C4-2B (cell line): Measurements from ENCODE around the gene ITIH5.

Experiments
- H3K27ac ChIP-seq: fragments of 450-650 bp; 2 replicates; pipeline ENCODE4 v1.5.1; 2017
- ZFX ChIP-seq: fragments of 450-650 bp; IDR thresholded peaks from 2 replicates; pipeline ENCODE4 v1.6.1; 2017
- TF ChIP-seq, protein P1 (sequence below): fragments of 450-650 bp; conservative IDR thresholded peaks from 2 replicates; pipeline ENCODE4 v1.5.1; 2017; ENCODE audit warnings: mild to moderate bottlenecking

ITIH5 gene

DNA sequence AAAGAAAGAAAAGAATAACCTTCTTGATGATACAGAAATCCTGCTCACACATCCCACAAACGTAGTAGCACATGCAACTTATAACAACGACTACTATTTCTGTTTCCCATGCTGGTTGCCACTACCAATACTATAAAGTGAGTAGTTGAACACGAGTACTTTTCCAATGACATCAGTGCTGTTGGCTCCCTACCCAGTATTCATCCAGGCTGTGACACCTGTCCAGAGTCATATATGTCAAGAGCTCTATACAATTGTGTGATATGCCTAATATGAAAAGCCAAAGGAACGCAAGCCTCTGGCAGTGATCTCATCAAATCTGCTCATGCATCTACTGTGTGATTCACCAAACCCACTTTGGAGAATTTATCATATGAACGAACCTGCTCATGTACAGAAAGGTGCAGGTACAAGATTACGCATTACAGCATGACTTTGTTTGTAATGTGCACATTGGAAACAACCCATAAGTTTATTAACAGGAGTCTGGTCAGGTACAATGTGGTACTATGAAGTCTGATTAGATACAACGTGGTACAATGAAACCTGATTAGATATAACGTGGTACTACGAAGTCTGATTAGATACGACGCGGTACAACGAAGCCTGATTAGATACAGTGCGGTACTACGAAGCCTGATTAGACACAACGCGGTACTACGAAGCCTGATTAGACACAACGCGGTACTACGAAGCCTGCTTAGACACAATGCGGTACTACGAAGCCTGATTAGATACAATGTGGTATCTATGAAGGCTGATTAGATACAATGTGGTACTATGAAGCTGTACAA is 5.8 kb upstream of the ITIH5 start:
- no peak overlapping the region for H3K27ac ChIP-seq
- TF ChIP-seq, protein P1, sequence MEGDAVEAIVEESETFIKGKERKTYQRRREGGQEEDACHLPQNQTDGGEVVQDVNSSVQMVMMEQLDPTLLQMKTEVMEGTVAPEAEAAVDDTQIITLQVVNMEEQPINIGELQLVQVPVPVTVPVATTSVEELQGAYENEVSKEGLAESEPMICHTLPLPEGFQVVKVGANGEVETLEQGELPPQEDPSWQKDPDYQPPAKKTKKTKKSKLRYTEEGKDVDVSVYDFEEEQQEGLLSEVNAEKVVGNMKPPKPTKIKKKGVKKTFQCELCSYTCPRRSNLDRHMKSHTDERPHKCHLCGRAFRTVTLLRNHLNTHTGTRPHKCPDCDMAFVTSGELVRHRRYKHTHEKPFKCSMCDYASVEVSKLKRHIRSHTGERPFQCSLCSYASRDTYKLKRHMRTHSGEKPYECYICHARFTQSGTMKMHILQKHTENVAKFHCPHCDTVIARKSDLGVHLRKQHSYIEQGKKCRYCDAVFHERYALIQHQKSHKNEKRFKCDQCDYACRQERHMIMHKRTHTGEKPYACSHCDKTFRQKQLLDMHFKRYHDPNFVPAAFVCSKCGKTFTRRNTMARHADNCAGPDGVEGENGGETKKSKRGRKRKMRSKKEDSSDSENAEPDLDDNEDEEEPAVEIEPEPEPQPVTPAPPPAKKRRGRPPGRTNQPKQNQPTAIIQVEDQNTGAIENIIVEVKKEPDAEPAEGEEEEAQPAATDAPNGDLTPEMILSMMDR: no peak
- no peak for TF ChIP-seq ZFX

DNA sequence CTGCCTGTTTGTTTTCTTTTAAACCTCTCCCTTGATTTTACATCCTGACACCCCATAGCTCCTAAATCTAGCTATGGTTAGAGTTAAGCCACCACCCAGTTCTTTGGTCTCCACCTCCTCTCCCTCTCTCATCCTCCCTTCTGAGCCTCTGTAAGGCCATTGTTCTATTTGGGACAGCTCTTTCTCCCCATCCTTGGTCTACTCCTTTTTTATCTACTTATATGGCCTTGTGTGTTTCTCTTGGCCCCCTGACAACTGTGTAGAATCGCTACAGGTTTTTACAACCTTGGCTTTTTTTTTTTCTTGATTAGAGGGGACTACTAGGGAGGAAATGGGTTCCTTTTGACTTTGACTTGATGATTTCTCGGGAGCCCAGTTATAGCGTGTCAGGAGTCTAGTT is 3.4 kb upstream of the ITIH5 start:
- no peak overlapping the region for H3K27ac ChIP-seq
- TF ChIP-seq, protein P1: no peak
- TF ChIP-seq ZFX: no peak

DNA sequence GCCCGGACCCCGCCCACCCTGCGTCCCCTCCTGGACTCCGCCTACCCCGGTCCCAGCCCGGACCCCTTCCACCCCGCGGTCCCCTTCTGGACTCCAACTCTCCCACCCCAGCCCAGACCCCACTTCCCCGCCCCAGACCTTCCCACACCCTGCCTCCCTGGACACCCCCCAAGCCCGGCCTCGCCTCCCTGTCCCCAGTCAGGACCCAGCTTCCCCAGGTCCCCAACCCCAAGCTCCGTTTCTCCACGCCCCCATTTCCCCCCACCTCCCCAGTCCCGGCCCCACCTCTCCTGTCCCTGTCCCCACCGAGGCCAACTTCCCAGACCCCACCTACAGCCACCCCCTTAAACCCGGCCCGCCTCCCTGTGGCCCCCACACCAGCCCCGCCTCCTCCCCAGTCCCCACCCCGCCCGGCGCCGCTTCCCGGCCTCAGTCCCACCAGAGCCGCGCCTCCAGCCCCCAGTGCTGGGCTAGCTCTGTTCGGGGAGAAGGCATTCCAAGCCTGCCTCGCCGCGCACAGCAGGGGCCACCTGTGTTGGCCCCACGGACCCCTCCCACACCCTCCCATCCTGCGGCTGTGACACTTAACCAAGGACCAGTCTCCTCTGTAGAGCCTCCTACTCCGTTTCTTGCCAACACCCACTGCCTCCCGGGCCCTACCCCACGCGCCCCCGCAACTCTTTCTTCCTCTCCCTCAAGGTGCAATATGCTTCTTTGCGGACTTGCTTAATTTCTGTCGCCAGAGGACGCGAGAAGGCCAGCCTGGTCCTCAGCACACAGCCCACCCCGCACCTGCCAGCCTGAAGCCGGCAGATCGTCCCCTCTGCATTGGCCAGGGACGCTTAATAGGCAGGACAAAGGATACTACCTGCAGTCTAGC is 736 bp upstream of the ITIH5 start:
- H3K27ac ChIP-seq: no peak overlapping the region
- TF ChIP-seq ZFX: no peak
- TF ChIP-seq, protein P1: no peak

DNA sequence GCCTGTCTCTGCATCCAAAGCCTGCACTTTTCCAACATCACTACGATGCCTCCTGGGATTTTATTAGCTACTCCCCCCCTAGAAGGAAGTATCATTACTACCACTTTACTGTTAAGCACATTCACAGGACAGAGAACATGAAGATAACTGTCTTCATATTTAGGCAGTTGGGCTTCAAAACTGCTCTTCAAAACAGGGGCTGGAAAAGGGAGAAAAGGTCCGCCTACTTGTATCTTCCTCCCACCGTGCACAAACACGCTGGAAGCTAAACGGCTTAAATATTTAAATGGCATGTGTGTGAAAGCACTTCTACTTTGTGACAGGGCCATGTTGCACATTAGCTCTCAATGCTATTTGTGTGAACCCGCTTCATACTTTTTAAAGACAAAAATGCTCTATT is 999 bp downstream of the ITIH5 start:
- no peak for TF ChIP-seq ZFX
- TF ChIP-seq, protein P1: no peak
- no peak overlapping the region for H3K27ac ChIP-seq

DNA sequence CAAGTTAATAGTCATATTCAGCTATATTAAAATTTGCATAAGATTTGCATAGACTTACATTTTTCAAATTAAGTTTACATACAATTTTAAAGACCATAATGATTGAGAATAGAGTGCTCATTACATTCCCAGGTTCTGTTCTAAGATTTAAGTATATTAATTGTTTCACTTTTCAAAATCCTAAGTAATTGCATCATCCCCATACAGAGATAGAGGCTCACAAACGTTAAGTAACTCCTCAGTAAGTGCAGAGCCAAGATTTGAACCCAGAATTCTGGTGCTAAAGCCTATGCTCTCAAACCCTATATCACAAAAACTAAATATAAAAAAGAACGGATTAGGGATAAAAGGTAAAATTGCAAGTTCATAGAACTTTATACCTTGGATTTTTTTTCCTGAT is 2.1 kb downstream of the ITIH5 start:
- TF ChIP-seq ZFX: no peak
- TF ChIP-seq, protein P1: no peak
- H3K27ac ChIP-seq: no peak overlapping the region

DNA sequence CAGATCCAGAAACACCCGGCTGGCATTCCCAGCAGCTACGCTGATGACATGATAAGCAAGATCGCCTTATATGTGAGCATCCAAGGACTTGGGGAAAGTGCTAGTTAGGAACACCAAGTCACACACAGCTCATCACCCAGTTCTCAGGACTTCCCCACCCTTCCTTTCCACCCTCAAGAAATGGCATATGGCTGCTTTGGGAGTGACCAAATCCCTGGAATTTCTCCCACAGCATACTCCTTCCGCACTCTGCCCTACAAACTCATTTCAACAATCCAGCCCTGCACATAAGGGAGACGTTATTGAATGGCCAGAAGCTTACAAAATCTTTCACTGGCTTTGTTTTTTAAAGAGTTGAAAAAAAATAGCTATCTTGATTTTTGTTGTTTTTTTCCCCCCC is 4.2 kb downstream of the ITIH5 start:
- no peak for TF ChIP-seq ZFX
- TF ChIP-seq, protein P1: no peak
- no peak overlapping the region for H3K27ac ChIP-seq

DNA sequence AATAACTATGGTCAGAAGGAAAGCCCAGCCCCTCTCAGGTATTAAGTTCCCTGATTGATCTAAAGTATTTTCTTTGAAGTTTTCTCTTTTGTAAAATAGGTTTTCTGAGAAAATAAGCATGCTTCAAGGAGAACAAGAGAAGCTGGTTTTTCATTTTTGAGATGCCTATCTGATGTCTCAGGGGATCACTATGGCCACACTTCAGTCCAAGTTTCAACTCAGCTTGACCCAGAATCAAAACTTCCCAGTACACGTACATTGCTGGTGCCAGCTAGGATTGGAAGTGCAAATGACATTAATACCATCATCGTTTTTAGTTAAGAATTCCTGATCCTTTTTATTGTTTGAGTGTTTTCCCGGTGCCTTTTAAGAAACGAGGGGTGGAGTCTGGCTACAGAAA is 7.2 kb downstream of the ITIH5 start:
- no peak overlapping the region for H3K27ac ChIP-seq
- TF ChIP-seq, protein P1: no peak
- TF ChIP-seq ZFX: no peak
